Duodenal mucosa (tissue), 2 donors: ENCODE results near the gene GAL3ST3.

Experiments used
- H3K27ac ChIP-seq: one replicate; pipeline ENCODE4 v1.7.0; 2013; ENCODE audit warnings: low read depth, low read length
- H3K27me3 ChIP-seq, 2 donors: one replicate each; pipeline ENCODE4 v1.7.0; 2013; ENCODE audit warnings: low read length in 2 of 2, control low read depth in 1 of 2; ENCODE audit not compliant: insufficient read depth in 2 of 2, control insufficient read depth in 1 of 2
- H3K36me3 ChIP-seq, 2 donors: one replicate each; pipeline ENCODE4 v1.7.0; 2013; ENCODE audit warnings: low read length in 2 of 2, control low read depth in 1 of 2; ENCODE audit not compliant: insufficient read depth in 2 of 2, control insufficient read depth in 1 of 2
- H3K4me1 ChIP-seq, 2 donors: one replicate each; pipeline ENCODE4 v1.7.0; 2013; ENCODE audit warnings: low read length in 2 of 2, control low read depth in 1 of 2; ENCODE audit not compliant: insufficient read depth in 2 of 2, control insufficient read depth in 1 of 2
- H3K4me3 ChIP-seq, 2 donors: one replicate each; pipeline ENCODE4 v1.7.0; 2013; ENCODE audit warnings: low read length in 2 of 2, low read depth in 1 of 2
- H3K9ac ChIP-seq, 2 donors: one replicate each; pipeline ENCODE4 v1.7.0; 2013; ENCODE audit warnings: low read length in 2 of 2, low read depth in 1 of 2
- H3K9me3 ChIP-seq, 2 donors: one replicate each; pipeline ENCODE4 v1.7.0; 2013; ENCODE audit warnings: low read length in 2 of 2, control low read depth in 1 of 2; ENCODE audit not compliant: control insufficient read depth in 1 of 2

GAL3ST3 gene

GRCh38 chr11:66045177-66045639 is 3.8 kb downstream of the GAL3ST3 start:
- Histone ChIP-seq H3K36me3 (no peaks in the 10 kb centered on the region), H3K27ac (no peak overlapping the region), H3K9me3 (no peaks in the 10 kb centered on the region), H3K4me1 (peaks cover 7 to 8% of the 10 kb centered on the region in 2 donors), H3K27me3 (peaks cover 3% of the 10 kb centered on the region in 2 donors), H3K4me3 (peak overlapping the region in 1 of 2 donors; percentile 13), H3K9ac (no peak overlapping the region)

- H3K27ac ChIP-seq, result no peak overlapping the region
- peak overlapping the region in 1 of 2 donors; percentile 13 for H3K4me3 ChIP-seq
- H3K9ac ChIP-seq, result no peak overlapping the region
- H3K4me1 ChIP-seq, result peaks cover 7 to 8% of the 10 kb centered on the region in 2 donors
- H3K36me3 ChIP-seq, result no peaks in the 10 kb centered on the region
- H3K27me3 ChIP-seq, result peaks cover 3% of the 10 kb centered on the region in 2 donors
- H3K9me3 ChIP-seq, result no peaks in the 10 kb centered on the region
These were observed 4.2 kb downstream of the GAL3ST3 start for GRCh38 chr11:66044757-66045156.

- no peak overlapping the region for H3K27ac ChIP-seq
- H3K9me3 ChIP-seq, result no peaks in the 10 kb centered on the region
- H3K27me3 ChIP-seq, result peaks cover 0 to 3% of the 10 kb centered on the region in 2 donors
- no peak overlapping the region for H3K4me3 ChIP-seq
- no peaks in the 10 kb centered on the region for H3K36me3 ChIP-seq
- H3K9ac ChIP-seq, result no peak overlapping the region
- peaks cover 7 to 8% of the 10 kb centered on the region in 2 donors for H3K4me1 ChIP-seq
These were observed 5.7 kb downstream of the GAL3ST3 start for GRCh38 chr11:66042996-66043906.

- H3K4me1 ChIP-seq, result peaks cover 7 to 8% of the 10 kb centered on the region in 2 donors
- H3K36me3 ChIP-seq, result no peaks in the 10 kb centered on the region
- no peaks in the 10 kb centered on the region for H3K9me3 ChIP-seq
- no peak overlapping the region for H3K27ac ChIP-seq
- peaks cover 0 to 3% of the 10 kb centered on the region in 2 donors for H3K27me3 ChIP-seq
- no peak overlapping the region for H3K4me3 ChIP-seq
- no peak overlapping the region for H3K9ac ChIP-seq
These were observed 6.5 kb downstream of the GAL3ST3 start for GRCh38 chr11:66042227-66042995.

GRCh38 chr11:66039765-66040164 is 9.2 kb downstream of the GAL3ST3 start:
- Histone ChIP-seq H3K36me3 (no peaks in the 10 kb centered on the region), H3K9ac (no peak overlapping the region), H3K27ac (no peak overlapping the region), H3K9me3 (no peaks in the 10 kb centered on the region), H3K4me3 (no peak overlapping the region), H3K4me1 (peaks cover under 1% of the 10 kb centered on the region in 2 donors), H3K27me3 (no peaks in the 10 kb centered on the region)

GRCh38 chr11:66037327-66037726 is 11.6 kb downstream of the GAL3ST3 start:
- Histone ChIP-seq H3K9me3 (no peaks in the 10 kb centered on the region), H3K9ac (no peak overlapping the region), H3K27ac (no peak overlapping the region), H3K4me3 (no peak overlapping the region), H3K27me3 (no peaks in the 10 kb centered on the region), H3K4me1 (no peaks in the 10 kb centered on the region), H3K36me3 (no peaks in the 10 kb centered on the region)

GRCh38 chr11:66036334-66036710 is 12.6 kb downstream of the GAL3ST3 start:
- H3K4me3 ChIP-seq, result no peak overlapping the region
- no peaks in the 10 kb centered on the region for H3K27me3 ChIP-seq
- no peaks in the 10 kb centered on the region for H3K36me3 ChIP-seq
- H3K27ac ChIP-seq, result no peak overlapping the region
- no peaks in the 10 kb centered on the region for H3K4me1 ChIP-seq
- H3K9ac ChIP-seq, result no peak overlapping the region
- no peaks in the 10 kb centered on the region for H3K9me3 ChIP-seq

GRCh38 chr11:66035653-66036333 is 13.2 kb downstream of the GAL3ST3 start:
- no peak overlapping the region for H3K4me3 ChIP-seq
- no peak overlapping the region for H3K27ac ChIP-seq
- H3K36me3 ChIP-seq, result no peaks in the 10 kb centered on the region
- no peak overlapping the region for H3K9ac ChIP-seq
- H3K27me3 ChIP-seq, result no peaks in the 10 kb centered on the region
- H3K4me1 ChIP-seq, result no peaks in the 10 kb centered on the region
- no peaks in the 10 kb centered on the region for H3K9me3 ChIP-seq

- Histone ChIP-seq H3K9ac (no peak overlapping the region), H3K27me3 (no peaks in the 10 kb centered on the region)
These were observed 15.8 kb downstream of the GAL3ST3 start for GRCh38 chr11:66032957-66033735.

More at GRCh38 chr11:66032957-66033735, 15.8 kb downstream of the GAL3ST3 start:
- Histone ChIP-seq H3K27ac (no peak overlapping the region), H3K4me3 (no peak overlapping the region), H3K36me3 (no peaks in the 10 kb centered on the region), H3K9me3 (no peaks in the 10 kb centered on the region), H3K4me1 (no peaks in the 10 kb centered on the region)
